Activated CD4-positive, alpha-beta T cell treated with anti-CD3 and anti-CD28 coated beads, Interleukin-2, amount 50 U/mL, for 48 hours (primary cell): Measurements from ENCODE around the gene PTP4A2.

Experiments used
- DNase-seq, 2 experiments: peaks; one replicate each; pipeline ENCODE4 v3.0.0-alpha.2; 2020

Gene PTP4A2

GRCh38 chr1:31938184-31938975 is at the start of gene PTP4A2:
Gene PTP4A2 (minus strand): TSS chr1:31938368. CDS start chr1:31919065, 19,303 bp downstream.
- DNase-seq, result peak; percentile 91 to 93

- no peak for DNase-seq
Observed at GRCh38 chr1:31987135-31987619, 49.0 kb upstream of the PTP4A2 start.

GRCh38 chr1:31985430-31985829 is 47.3 kb upstream of the PTP4A2 start:
- DNase-seq, result no peak

- DNase-seq, result peak; percentile 34 to 43
Observed at GRCh38 chr1:31984419-31985347, 46.5 kb upstream of the PTP4A2 start.

- no peak for DNase-seq
Observed at GRCh38 chr1:31981972-31982371, 43.8 kb upstream of the PTP4A2 start.

GRCh38 chr1:31981456-31981839 is 43.3 kb upstream of the PTP4A2 start:
- no peak for DNase-seq

GRCh38 chr1:31980835-31981455 is 42.8 kb upstream of the PTP4A2 start:
- no peak for DNase-seq

GRCh38 chr1:31978843-31979400 is 40.8 kb upstream of the PTP4A2 start:
- DNase-seq, result no peak

GRCh38 chr1:31977385-31978131 is 39.4 kb upstream of the PTP4A2 start:
- DNase-seq, result no peak

GRCh38 chr1:31976401-31976800 is 38.2 kb upstream of the PTP4A2 start:
- DNase-seq, result no peak

- DNase-seq, result no peak
Observed at GRCh38 chr1:31970873-31971272, 32.7 kb upstream of the PTP4A2 start.

GRCh38 chr1:31961536-31961935 is 23.4 kb upstream of the PTP4A2 start:
- DNase-seq, result no peak

GRCh38 chr1:31959521-31960340 is 21.6 kb upstream of the PTP4A2 start:
- DNase-seq, result no peak

GRCh38 chr1:31957701-31958674 is 19.8 kb upstream of the PTP4A2 start:
- DNase-seq, result peak; percentile 65 to 75

- DNase-seq, result peak; percentile 83 to 90
Observed at GRCh38 chr1:31955917-31956736, 18.0 kb upstream of the PTP4A2 start.

- DNase-seq, result no peak
Observed at GRCh38 chr1:31954607-31955283, 16.6 kb upstream of the PTP4A2 start.

GRCh38 chr1:31952825-31953220 is 14.7 kb upstream of the PTP4A2 start:
- no peak for DNase-seq

GRCh38 chr1:31951276-31951675 is 13.1 kb upstream of the PTP4A2 start:
- DNase-seq, result no peak
